Tibial nerve (tissue), 4 donors: Measurements from ENCODE around the gene HIP1.

Source experiments
- CTCF ChIP-seq, 5 experiments: fragments of 200-600 bp in 3 of 5; fragments of 450-650 bp in 2 of 5; sonication (generic) in 3 of 5; IDR thresholded peaks; one replicate each; pipeline ENCODE4 v1.5.1; 2016 to 2019; ENCODE audit warnings: antibody characterized with exemption in 5 of 5, mild to moderate bottlenecking in 3 of 5, moderate library complexity in 2 of 5
- EP300 ChIP-seq, 2 donors: sonication (generic); formaldehyde crosslinking; IDR thresholded peaks; one replicate each; pipeline ENCODE4 v1.6.1; 2017; ENCODE audit warnings: antibody characterized with exemption in 2 of 2, mild to moderate bottlenecking in 1 of 2
- POLR2A ChIP-seq, 2 donors: fragments of 450-650 bp; IDR thresholded peaks; one replicate each; pipeline ENCODE4 v1.6.1; 2017; ENCODE audit warnings: antibody characterized with exemption in 2 of 2, mild to moderate bottlenecking in 2 of 2, moderate library complexity in 2 of 2

GRCh38 chr7:75621124-75621523, 117.6 kb downstream of the HIP1 start:
- TF ChIP-seq CTCF (IDR thresholded peaks at IDR 0.05): no peak
- no peak for TF ChIP-seq POLR2A (IDR thresholded peaks at IDR 0.05)
- TF ChIP-seq EP300 (IDR thresholded peaks at IDR 0.05): peak in 1 of 2 donors; percentile 41
